ENCODE data around the gene PPP1R15A.
"Not testable (repeated sequence)": the region's sequence is repeated elsewhere in the genome, so short reads cannot be mapped to it uniquely, and the experiment has no call there.

PPP1R15A gene

DNA sequence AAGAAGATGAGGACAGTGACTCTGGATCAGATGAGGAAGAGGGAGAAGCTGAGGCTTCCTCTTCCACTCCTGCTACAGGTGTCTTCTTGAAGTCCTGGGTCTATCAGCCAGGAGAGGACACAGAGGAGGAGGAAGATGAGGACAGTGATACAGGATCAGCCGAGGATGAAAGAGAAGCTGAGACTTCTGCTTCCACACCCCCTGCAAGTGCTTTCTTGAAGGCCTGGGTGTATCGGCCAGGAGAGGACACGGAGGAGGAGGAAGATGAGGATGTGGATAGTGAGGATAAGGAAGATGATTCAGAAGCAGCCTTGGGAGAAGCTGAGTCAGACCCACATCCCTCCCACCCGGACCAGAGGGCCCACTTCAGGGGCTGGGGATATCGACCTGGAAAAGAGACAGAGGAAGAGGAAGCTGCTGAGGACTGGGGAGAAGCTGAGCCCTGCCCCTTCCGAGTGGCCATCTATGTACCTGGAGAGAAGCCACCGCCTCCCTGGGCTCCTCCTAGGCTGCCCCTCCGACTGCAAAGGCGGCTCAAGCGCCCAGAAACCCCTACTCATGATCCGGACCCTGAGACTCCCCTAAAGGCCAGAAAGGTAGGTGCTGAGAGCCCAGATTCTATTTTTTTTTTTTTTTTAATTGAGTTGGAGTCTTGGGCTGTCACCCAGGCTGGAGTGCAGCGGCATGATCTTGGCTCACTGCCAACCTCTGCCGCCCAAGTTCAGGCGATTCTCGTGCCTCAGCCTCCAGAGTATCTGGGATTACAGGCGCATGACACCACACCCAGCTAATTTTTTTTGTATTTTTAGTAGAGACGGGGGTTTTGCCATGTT lies 2.3 kb downstream of the PPP1R15A start:
- peak; percentile 44 for DNase-seq (ENCODE audit: low read depth)
- H3K4me3 ChIP-seq (ENCODE audit: low read depth, low read length), result peak overlapping the region; percentile 100
- TF ChIP-seq, protein P1, sequence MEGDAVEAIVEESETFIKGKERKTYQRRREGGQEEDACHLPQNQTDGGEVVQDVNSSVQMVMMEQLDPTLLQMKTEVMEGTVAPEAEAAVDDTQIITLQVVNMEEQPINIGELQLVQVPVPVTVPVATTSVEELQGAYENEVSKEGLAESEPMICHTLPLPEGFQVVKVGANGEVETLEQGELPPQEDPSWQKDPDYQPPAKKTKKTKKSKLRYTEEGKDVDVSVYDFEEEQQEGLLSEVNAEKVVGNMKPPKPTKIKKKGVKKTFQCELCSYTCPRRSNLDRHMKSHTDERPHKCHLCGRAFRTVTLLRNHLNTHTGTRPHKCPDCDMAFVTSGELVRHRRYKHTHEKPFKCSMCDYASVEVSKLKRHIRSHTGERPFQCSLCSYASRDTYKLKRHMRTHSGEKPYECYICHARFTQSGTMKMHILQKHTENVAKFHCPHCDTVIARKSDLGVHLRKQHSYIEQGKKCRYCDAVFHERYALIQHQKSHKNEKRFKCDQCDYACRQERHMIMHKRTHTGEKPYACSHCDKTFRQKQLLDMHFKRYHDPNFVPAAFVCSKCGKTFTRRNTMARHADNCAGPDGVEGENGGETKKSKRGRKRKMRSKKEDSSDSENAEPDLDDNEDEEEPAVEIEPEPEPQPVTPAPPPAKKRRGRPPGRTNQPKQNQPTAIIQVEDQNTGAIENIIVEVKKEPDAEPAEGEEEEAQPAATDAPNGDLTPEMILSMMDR (conservative IDR thresholded peaks at IDR 0.05; ENCODE audit: low read depth, low read length), result no peak

DNA sequence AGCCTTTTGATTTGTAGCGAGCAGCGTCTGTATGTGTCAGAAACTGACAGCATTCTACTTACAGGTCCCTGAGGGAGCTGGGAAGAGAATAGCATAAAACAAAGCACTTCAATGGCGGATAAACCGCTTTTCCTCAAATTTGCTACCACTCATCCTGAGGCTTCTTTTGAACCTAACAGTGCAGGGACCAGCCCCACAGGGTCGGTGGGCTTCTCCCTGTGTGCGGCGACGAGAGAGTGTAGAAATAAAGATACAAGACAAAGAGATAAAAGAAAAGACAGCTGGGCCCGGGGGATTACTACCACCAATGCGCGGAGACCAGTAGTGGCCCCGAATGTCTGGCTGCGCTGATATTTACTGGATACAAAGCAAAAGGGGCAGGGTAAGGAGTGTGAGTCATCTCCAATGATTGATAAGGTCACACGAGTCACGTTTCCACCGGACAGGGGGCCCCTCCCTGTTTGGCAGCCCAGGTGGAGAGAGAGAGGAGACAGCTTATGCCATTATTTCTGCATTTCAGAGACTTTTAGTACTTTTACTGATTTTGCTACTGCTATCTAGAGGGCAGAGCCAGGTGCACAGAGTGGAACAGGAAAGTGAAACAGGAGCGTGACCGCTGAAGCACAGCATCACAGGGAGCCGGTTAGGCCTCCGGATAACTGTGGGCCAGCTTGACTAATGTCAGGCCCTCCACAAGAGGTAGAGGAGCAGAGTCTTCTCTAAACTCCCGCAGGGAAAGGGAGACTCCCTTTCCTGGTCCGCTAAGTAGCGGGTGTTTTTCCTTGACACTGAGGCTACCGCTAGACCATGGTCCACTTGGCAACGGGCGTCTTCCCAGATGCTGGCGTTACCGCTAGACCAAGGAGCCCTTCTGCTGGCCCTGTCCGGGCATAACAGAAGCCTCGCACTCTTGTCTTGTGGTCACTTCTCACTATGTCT lies 4.1 kb downstream of the PPP1R15A start:
- peak overlapping the region; percentile 100 for H3K4me3 ChIP-seq (ENCODE audit: low read depth, low read length)
- peak; percentile 22 for DNase-seq (ENCODE audit: low read depth)

DNA sequence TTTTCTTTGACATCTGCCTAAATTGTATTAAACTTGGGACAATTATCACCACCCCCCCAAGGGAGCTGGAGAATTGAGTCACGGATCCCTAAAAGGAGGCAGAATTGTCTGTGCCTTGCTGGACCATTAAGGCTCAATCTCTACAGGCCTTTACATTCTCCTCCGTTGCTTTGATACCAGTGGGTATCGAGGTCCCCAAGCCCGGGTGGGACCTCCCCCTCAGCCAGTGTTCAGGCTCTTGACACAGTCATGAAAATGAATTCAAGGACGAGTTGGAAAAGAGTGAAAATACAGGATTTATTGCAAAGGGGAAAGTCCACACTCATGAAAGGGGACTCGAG lies 5.6 kb downstream of the PPP1R15A start:
- H3K4me3 ChIP-seq (ENCODE audit: low read depth, low read length), result no peak overlapping the region
- no peak for DNase-seq (ENCODE audit: low read depth)
- TF ChIP-seq, protein P1 (conservative IDR thresholded peaks at IDR 0.05; ENCODE audit: low read depth, low read length), result no peak

DNA sequence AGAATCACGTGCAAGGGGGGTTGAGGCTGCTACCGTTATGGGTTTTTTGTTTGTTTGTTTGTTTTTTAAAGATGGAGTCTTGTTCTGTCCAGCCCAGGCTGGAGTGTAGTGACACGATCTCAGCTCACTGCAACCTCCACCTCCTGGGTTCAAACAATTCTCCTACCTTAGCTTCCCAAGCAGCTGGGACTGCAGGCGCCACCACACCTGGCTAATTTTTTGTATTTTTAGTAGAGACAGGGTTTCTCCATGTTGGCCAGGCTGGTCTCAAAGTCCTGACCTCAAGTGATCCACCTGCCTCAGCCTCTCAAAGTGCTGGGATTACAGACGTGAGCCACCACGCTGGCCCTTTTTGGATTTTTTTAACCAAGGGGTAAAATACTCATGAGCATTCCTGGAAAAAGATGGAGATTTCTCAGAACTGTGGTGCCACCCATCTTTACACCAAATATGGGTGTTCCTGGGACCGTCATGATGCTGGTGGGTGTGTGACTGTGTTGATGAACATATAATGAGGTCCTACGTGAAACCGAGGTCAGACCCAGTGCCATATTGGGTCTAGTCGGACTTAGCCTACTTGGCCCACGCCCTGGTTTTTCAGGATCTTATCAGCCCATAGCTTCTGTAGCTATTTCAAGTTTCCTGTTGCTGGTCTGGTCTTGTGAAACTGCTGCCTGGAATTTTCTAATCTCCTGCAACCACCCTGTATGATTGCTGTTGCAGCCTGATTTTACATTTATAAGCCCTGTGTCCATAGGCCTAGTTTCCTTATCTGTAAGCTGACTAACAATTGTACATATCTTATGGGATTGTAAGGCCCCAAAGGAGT lies 6.2 kb downstream of the PPP1R15A start:
- DNase-seq (ENCODE audit: low read depth), result peak; percentile 61
- H3K4me3 ChIP-seq (ENCODE audit: low read depth, low read length), result no peak overlapping the region
- TF ChIP-seq, protein P1 (conservative IDR thresholded peaks at IDR 0.05; ENCODE audit: low read depth, low read length), result no peak

GRCh38 chr19:48879025-48879637 lies 6.9 kb downstream of the PPP1R15A start:
- TF ChIP-seq, protein P1 (conservative IDR thresholded peaks at IDR 0.05; ENCODE audit: low read depth, low read length), result no peak
- H3K4me3 ChIP-seq (ENCODE audit: low read depth, low read length), result no peak overlapping the region
- DNase-seq (ENCODE audit: low read depth), result no peak

GRCh38 chr19:48879696-48880095 lies 7.5 kb downstream of the PPP1R15A start:
- H3K4me3 ChIP-seq (ENCODE audit: low read depth, low read length); DNase-seq (ENCODE audit: low read depth): not testable (repeated sequence)

- TF ChIP-seq, protein P1 (conservative IDR thresholded peaks at IDR 0.05; ENCODE audit: low read depth, low read length), result no peak
- H3K4me3 ChIP-seq (ENCODE audit: low read depth, low read length), result no peak overlapping the region
- DNase-seq (ENCODE audit: low read depth), result peak; percentile 23
Measured at GRCh38 chr19:48881741-48882657, 9.8 kb downstream of the PPP1R15A start.
